ELF-1 (cell line): Measurements from ENCODE around the gene IGF1R.

ENCODE experiments used
- DNase-seq: peaks from one replicate; pipeline ENCODE4 v3.0.0-alpha.2; 2016; ENCODE audit warnings: low read depth, low spot score

The IGF1R gene

DNA sequence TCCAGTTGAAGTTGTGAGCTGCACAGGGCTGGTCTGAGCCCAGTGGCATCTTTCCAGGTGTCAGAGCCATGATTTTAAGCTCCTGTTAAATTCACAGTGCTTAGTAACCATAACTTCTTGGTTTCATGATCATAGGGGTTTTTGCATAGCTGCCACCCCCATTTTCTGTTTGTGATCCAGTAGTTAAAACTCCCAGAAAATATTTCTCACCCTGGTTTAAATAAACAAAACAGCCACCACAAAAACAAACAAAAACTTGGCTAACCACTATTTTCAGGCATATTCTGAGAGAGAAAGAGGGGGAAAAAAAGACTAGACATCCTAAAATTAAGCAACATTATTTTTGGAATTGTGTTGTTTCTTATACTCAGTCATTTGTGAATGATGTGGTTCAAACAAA lies 175.3 kb downstream of the IGF1R start:
- no peak for DNase-seq

DNA sequence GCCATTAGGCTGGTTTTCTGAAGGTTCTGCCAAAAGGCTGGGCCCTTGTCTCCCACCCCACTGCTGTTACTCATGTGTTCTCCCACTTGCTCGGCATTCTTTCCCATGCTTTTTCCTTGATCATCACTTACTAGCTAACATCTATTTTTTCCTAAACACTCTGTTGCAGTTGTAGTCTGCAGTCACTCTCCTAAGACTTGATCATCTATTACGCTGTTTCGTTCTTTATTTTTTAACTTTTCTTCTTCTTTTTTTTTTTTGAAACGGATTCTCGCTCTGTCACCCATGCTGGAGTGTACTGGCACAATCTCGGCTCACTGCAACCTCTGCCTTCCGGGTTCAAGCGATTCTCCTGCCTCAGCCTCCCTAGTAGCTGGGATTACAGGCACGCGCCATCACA lies 176.3 kb downstream of the IGF1R start:
- no peak for DNase-seq

DNA sequence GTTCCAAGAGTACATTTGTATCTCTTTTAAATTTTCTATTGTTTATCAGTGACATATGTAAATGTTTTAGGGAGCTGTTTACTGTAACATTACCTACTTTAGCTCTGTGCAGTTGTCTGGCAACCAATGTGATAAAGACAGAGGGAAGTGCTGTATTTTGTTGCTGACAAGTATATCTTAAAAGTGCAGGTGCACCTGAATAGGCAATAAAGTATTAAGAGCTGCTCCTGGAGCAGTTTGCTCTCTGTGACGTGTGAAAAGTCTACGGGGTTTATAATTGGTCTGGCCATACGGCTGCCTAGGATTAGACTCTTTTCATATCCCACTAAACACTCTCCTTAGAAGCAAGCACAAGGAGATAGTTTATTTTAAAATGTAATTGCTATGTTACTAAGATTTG lies 178.3 kb downstream of the IGF1R start:
- no peak for DNase-seq

DNA sequence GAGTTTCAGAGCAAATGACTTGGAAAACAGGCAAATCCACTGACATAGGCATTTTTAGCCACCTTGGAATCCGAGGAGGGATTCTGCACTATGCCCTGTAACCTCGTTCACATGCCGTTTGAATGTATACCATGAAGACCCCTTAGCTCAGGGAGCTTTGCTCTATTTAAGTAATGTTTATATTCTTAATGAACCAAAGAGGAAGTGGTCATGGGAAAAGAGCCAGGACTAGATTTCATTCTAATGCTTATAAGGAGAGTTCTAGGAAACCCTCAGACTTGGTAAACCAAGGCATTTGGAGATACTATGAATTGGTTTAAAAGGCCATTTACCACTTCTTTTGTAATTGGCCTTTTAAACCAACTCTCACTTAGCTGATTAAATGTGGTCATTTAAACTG lies 178.9 kb downstream of the IGF1R start:
- no peak for DNase-seq

DNA sequence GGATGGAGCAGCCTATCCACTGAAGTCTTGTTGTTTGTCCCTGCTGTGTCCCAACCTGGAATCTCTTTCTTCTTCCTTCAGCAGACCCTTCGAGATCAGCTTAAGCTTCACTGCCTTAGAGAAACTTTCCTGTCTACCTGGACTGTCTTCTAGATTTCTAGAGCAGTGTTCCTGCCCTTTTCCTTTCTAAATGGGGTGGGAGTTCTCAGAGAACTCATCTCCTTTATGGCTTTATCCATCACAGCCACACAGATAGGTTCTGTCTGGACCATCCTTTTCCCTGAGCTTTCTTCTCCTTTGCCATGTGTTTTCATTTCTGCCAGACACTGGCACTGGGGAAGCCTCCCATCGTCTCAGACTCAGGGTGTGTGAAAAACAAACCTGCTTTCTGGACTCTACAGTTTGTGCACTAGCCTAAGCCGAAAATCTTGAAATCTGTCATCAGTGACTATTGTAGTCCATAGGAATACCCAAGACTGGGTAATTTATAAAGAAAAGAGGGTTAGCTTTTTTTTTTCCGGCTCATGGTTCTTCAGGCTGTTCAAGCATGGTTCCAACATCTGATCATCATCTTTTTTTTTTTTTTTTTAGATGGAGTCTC lies 181.8 kb downstream of the IGF1R start:
- DNase-seq = no peak

DNA sequence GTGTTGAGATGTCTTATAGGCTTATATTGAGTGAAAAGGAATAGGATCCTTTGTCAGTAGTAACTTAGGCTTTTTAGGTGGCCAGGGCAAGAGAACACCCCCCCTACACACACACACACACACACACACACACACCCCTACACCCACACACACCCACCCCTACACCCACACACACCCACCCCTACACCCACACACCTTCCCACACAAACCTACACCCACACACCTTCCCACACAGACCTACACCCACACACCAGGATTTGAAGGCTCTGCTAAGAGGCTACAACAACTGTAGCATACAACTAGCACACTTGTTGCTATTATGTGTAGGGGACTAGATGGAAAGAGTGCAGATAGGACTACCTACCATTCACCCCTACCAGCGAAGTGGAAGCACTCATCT lies 186.6 kb downstream of the IGF1R start:
- no peak for DNase-seq

DNA sequence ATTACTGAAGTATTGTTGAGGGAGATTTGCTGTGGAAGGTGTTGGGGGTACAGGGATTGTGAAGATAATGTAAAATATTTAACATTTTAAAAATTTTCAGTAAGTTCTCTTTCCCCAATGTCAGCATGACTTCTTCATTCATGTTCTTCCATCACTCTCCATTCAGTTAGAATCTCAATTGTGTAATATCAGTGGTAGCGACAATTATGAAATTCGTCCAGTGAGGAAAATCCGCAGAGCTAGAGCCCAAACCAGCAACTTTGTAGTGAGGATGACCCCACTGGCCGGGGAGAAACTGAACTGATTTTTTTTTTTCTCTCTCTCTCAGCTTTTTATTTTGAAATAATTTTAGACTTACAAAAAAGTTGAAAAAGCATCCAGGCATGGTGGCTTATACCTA lies 187.5 kb downstream of the IGF1R start:
- no peak for DNase-seq

DNA sequence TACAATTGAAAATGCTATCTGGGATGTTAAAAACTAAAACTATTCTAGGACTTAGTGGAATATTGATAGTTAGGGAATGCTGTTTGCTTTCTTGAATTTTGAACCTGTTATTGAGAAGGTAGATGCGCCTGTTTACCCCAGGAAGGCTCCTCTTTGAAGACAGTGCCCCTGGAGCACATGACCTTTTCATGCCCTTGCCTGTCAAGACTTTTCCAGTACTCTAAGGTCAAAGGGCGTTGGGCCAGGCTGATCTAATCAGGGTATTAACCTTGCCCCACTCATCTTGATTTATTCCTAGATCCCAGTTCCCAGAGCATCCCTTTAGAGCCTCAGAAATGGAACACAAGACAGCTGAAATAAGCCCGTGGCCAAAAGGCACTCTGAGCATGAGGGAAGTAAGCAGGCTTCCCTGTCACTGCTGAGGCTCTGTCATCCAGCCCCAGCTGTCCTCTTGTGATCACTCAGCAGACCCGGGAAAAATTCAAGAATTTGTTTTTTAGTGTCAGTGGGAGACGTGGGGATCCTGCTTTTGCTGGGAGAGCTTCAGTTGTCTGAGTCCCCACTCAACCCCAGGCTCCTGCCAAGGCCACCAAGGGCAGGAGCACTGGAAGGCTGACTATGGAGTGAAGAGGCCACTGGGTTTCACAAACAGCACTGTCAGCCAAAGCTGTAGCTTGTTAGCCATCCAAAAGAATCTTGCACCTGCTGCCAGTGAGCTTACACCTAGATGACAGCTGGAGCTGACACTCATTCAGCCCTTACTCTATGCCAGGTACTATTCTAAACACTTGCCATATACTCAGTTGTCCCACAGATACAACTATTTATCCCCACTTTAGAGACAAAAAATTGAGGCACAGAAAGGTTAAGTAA lies 190.3 kb downstream of the IGF1R start:
- no peak for DNase-seq

DNA sequence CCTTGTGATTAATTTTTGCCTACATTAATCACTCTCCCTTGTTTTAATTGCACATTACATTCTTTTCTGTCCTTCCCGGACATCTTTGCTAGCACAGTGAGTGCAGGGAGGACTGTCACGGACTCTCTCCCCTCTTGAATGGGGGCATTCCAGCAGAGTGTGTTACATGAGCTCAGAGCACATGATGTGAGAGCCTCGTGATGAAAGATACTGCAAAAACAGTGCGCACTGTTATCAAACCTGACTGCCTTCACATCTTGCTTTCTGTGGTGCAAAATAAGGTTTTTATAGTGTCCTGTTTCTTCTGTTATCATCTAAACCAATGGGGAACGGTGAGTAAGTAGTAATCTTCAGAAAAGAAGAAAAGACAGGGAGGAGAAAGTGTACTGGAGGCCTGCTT lies 191.7 kb downstream of the IGF1R start:
- DNase-seq = no peak

DNA sequence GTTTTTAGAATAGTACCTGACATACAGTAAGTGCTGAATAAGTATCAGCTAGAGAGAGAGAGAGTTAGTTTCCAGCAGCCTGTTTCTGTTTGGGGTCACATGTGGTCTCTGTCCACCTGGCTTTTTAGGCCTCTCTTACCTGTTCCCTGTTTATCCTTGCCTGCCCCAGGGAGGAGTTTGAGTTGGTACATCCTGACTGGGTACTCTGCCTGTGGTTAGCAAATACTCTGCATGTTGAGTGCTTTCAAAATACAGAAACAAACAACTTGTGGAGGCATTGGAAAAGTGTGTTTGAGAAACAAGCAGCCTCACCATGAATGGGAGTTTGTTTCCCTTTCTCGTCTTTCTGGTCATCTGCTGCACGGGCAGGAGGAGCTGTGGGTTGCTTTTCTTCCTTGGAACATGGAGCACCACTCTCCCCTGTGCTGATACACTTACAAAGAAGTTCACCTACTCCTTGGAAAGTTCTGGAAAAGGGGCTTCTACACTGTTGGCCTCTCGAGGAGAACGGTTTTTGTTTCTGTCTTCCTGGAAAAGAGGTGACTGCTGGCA lies 193.2 kb downstream of the IGF1R start:
- DNase-seq = no peak

DNA sequence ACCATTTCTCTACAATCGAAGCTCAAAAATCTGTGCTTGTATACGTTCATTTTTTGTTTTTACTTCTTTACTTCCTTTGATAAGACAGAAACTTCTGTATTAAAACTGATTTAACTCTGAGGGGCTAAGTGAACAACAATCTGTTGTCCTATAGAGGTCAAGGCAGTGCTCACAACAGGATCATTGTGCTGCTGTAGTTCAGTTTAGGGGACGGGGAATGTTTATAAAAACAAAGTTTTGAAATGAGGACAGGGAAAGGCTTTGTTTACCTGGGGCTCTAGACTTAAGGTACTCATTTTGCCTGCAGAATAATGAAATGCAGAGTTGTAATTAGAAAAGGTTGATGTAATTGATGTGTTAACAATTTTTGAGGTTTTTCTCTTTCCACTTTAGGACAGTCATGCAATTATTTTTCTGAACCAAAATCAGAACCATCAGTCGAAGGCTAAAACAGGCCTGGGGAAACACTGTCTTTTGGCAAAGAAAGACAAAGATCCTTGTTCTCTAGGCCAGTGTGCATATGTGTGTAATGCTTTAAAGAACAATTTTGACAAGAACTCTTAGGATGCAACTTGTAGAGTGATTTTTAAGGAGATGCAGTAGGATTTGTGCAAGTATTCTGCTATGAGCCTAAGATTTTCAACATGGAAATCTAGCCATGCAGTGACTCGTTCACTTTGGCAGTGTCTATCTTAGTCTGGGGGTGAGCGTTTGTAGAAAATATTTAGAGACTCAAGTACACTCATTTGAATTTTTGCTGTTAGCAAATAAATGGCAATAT lies 194.0 kb downstream of the IGF1R start:
- no peak for DNase-seq

DNA sequence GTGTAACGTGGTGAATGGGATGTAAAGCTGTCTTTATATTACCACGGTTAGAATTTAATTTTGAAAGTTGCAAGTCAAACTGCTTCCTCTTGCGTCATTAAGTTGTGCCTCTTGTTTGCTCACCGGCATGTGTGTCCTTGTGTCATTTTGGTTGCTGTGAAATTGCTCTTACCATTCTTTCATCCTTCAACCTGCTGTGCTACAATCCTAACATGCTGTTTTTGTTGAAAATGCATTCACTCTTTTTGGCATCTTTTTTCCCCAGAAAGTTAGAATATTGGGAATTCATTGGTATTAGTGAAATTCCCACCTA lies 194.6 kb downstream of the IGF1R start:
- no peak for DNase-seq

DNA sequence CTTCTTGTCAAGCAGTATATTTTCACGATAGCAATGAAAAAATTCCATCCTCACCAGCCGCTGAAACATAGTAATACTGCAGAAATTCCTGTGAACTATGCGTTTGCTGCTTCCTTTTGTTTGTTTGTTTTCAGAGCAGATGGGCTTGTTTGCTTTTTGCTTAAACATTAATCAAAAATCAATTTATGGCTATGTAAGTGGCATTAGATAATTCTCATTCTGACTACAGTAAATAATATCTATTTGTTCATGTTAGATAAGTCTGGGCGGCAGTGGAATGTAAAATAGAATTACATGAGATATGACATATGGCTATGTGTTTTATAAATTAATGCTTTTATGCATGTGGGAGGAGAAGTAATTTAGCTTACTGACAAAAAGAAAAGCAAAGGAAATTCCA lies 195.5 kb downstream of the IGF1R start:
- no peak for DNase-seq

DNA sequence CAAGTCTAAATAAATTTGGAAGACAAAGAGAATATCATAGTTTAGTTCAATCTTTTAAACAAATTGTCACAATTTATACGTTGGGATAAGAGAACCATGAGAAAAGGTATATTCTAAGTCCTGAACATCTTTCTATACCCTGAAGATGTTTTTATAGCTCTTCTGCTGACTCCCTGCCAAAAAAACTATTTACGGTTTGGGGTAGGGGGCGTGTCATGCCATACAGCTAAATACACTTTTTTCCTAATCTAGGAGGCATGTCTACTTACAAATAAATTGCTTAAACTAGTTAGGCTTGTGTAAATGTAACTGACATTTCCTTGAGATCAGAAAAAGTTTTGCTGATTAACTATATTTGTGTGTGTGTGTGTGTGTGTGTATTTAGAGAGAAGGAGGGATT lies 195.9 kb downstream of the IGF1R start:
- no peak for DNase-seq

DNA sequence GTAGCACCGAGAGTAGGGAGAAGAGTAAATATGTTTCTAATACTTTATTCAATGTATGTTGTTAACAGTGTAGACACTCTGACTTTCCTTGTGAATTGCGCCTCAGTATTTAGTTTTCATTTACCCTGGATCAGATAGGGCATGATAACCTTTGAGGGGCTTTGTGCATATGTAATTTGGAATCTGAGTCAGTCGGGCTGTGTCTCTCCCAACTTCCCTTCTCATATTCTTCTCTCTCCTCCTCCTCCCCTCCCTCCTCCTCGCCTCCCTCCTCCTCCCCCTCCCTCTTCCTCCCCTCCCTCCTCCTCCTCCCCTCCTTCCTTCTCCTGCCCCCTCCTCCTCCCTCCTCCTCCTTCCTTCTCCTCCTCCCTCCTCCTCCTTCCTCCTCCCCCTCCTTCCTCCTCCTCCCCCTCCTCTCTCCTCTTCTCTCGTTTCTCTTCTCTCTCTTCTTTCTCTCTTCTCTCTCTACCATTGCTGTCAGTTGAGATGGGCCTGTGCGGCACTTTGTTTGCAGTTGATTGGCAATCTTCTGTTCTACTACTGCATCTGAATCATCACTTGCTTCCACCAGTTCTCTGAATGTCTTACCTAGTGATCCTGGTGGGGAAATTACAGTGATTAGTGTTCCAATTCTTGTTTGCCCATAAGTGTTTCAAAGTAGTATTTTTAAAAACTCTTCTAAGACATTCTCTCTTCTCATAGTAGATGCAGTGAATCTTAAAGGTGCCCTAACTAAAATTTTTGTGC lies 197.0 kb downstream of the IGF1R start:
- DNase-seq = no peak

DNA sequence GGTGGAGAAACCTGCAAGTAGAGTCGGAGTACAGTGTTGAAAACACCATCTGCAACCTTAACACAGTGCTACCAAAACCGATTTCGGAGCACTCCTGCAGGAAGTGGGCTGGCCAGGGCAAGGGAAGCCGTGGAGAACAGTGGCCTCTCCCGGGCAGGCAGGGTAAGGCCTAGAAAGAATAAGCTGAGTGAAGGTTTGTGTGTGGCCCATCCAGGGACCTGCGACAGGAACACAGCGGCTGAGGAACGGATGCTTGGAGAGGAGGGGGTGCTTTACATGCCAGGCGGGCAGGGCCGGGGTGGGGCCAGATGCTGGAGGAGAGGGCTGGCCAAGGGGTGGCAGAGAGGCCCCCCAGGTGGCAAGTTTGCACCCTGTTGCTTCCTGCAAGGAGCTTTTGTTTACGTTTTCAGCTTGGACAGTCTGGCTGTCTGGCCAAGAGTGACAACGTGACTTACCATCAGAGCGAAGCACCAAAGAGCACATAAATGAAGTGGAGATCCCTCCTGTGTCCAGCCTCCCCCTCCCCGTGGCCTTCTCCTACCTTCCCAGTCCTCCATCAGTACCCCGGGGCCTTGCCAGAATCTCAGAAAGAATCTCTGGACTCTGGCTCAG lies 202.7 kb downstream of the IGF1R start:
- DNase-seq = peak; percentile 87

DNA sequence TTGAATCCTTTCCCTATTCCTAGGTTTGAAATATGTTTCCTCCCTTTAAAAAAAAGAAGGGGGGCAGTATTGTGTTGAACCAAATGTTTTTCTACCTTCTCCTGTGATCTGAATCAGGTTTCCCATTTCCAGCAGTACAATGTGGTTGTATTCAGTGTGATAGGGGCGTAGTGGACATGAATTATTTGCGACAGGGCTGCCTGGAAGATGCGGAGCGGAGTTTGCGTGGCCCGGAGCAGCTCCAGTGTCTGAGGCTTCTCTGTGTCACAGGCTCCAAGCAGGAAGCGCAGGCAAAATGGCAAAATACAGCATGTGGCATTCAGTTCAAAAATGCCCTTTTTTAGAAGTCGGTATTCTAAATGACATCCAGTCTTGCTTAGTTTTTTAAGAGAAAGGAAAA lies 204.8 kb downstream of the IGF1R start:
- DNase-seq = peak; percentile 81

DNA sequence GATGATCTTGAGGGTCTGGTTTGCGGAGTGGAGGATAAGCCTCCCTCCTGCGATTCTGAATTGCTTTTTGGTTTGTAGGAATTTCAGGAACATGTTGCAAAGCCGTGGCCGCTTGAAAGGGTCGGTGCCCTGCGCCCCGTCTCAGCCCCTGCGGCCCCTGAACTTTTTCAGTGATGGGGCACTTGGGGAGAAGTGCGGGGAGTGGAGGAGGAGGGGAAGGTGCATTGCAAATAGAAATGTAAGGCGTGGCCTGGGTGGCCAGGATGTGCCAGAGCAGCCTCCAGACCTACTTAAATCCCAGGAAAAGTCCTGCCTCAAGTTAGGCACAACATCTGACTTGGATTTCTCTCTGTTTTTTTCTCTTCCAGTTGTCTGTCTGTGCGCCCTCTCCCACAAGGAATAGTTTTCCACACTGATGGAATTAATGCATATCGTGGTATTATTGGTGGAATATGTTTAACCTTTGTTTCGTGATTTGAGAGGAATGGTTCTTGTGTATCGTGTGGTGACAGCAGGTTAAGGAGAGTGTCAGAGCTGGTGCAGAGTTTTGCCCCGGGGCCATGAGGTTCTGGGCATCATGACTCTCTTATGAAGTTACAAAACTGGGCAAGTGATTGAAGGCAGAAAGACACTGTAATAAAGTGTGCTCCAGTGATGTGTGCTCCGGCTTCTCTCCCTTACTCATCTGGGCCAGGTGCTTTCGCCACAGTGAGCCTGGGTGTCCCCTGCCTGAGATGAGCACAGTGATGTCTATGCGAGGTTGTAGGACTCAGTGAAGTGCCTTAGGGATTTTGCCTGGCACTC lies 205.5 kb downstream of the IGF1R start:
- peak; percentile 38 for DNase-seq

DNA sequence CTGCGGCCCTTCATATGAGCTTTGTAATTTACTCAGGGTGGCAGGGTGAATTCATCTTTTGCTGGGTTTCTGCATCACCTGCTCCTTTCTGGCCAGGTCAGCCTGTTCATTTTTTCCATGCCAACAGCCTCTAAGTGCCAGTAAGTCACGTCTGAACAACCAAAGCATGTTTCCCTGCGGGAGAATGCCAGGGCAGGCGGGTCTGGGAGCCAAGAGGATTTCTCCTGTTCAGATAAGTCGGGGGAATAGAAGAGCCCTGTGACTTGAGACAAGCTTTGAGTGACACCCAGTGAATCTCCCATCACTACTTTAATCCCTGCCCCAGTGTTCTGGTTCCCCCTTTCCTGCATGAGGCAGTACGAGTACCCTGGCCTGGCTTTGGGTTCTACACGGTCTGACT lies 206.2 kb downstream of the IGF1R start:
- DNase-seq = no peak

DNA sequence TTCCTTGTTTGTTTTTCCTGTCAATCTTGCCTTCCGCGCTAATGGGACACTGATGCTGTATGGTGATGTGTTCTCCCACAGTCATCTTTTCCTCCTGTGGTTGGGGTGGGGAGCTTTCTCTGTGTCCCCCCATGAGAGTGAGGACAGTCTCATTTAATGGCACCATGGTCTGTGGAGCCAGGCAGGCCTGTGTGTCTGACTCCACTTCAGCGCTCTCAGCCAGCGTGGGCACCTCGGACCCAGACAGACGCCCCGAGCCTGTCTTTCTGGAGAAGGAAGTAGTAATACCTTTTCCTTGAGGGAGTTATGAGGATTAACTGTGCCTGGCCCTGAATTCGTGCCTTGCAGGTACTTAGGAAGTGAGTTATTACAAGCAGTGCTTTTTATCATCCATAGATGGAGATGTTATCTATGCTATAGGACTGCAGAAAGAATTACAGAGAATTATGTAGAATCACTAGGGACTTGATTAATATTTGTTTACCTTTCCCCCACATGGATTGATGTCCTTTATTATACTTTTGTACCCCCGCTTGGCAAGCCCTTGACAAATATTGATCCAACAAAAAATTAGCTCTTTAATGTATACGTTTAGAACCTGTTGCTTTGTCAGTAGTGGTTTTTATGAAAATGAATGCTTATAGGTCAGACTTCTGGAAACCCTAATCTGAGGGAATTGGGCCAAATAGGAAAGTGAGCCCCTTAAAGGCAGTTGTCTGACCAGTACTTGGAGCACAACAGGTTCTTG lies 206.9 kb downstream of the IGF1R start:
- no peak for DNase-seq
